GM21390 (cell line): ENCODE measurements around the gene RPE.

ENCODE experiments used
- ATAC-seq: cut with Tn5 transposase; IDR thresholded peaks from one replicate; pipeline ENCODE4 v1.9.1; 2021; ENCODE audit not compliant: unreplicated experiment

The RPE gene

GRCh38 chr2:210002158-210003157 lies at the start of gene RPE:
RPE (plus strand) TSS chr2:210002638; CDS start chr2:210002662, 24 bp downstream.
- peak; percentile 98 for ATAC-seq

DNA sequence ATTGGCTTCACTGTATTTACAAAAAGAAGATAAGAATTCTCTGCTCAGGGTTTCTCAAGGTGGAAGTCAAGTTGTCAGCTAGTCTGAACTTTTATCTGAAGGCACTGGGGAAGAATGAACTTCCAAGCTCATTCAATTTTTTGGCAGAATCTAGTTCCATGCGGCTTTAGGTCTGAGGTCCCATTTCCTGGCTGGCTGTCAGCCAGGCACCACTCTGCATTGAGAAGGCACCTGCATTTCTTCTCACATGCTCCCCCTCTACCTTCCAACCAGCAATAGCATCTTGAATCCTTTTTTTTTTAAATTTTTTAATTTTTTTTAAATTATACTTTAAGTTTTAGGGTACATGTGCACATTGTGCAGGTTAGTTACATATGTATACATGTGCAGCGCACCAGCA lies 46.2 kb upstream of the RPE start:
- ATAC-seq = no peak

- no peak for ATAC-seq
These were observed 44.4 kb upstream of the RPE start for GRCh38 chr2:209958016-209958415.

GRCh38 chr2:209960045-209960444 lies 42.4 kb upstream of the RPE start:
- no peak for ATAC-seq

GRCh38 chr2:209960676-209961630 lies 41.5 kb upstream of the RPE start:
- ATAC-seq = peak; percentile 86

GRCh38 chr2:209965723-209966122 lies 36.7 kb upstream of the RPE start:
- no peak for ATAC-seq

GRCh38 chr2:209969692-209970091 lies 32.7 kb upstream of the RPE start:
- no peak for ATAC-seq

DNA sequence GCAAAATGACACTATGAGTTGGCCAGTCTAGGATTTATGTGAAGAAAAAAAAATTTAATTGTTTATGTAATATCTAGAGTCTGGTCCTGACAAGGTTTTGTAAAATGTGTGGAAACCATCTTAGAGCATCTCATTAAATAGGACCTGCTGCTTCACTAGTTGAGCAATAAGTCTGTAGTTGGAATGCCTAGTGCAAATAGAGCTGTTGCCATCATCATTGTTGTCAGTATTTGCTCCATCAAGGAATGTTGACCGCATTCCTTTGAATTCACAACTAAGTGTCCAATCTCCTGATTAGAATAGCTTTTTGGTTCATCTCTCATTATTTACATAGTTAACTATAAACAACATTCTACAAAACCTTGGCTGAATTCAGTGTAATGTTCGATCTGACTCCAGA lies 32.2 kb upstream of the RPE start:
- no peak for ATAC-seq

GRCh38 chr2:209970711-209971110 lies 31.7 kb upstream of the RPE start:
- no peak for ATAC-seq

GRCh38 chr2:209973328-209973727 lies 29.1 kb upstream of the RPE start:
- no peak for ATAC-seq

GRCh38 chr2:209974576-209974975 lies 27.9 kb upstream of the RPE start:
- ATAC-seq = no peak

DNA sequence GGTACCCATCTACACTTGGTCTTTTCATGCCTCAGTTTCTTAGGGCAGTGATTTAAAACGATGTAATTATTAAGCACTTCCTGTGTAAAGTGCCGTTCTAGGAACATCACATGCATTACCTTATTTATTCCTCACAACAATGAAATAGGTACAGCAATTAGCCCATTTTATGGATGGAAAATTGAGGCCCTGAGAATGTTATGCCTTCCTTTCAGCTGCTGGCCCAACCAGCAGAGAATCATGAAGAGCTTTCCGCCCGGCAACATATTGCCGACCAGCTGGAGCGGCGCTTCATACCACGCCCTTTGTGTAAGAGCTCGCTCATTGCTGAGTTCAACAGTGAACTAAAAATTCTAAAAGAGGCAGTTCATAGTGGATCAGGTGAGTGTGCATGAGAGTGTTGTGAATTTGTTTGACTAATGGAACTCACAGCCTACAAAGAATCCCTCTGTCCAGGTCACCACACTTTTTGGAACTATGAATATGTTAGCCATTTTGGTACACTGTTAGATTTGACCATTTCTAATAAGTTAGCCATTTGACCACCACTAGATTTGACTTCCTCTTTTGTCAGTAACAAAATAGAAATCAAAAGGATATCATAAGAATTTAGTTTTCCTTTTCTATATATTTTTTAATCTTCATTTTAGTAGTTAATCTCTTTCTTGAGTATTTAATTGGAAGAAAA lies 25.6 kb upstream of the RPE start:
- peak; percentile 61 for ATAC-seq

DNA sequence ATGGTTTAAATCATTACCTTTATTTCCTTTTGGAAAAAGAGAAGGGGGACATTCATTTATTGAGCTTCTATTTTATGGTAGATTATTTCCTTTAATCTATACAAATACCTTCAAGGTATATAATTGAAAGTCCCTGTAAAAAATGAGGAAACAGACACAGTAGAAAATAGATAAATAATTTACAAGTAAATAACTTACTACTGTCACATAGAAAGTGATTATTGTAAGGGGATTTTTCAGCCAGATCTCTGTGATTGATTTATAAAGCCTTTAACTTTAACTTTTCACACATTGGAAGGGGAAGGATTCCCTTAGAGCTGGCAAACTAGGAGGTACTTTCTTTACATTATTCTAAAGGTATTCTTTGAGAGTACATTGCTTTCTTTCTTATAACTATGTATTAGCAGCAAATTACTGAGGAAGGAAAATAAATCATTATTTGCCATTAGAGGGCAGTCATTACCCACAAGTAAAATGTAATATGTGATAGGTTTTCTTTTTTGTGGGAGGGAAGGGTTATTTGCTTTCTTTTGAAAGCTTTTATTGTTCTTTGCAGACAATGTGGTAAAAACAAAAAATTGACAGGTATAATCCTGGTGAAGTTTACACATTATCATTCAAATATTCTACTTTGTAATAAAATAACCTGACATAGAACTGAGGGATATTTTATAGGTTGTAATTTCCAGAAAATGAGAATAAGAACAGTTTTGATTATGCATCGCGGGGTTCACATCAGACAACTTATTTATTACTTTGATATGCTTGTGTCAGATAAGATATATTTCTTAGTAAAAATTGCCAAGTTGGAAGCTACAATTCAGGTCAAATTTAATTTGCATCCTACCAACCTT lies 24.8 kb upstream of the RPE start:
- ATAC-seq = peak; percentile 61

- no peak for ATAC-seq
These were observed 18.1 kb upstream of the RPE start for GRCh38 chr2:209984291-209984690.

DNA sequence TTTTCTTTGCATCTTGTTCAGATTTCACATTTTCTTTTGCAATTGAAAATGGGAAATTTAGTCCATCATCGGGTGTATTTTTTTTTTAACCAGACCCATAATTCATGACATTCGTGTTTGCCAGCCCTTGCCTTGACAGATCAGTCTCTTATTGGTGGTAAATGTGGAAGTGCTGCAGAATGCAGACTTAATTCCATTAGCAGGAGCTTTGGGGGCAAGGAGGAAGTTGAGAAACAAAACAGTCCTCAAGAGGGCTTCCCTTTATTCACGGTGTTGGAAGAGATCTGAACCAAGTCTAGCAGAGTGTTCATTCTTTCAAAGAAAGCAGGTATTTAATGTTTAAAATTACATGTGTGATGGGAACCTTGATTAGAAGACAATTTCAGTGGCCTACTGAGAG lies 16.6 kb upstream of the RPE start:
- no peak for ATAC-seq

DNA sequence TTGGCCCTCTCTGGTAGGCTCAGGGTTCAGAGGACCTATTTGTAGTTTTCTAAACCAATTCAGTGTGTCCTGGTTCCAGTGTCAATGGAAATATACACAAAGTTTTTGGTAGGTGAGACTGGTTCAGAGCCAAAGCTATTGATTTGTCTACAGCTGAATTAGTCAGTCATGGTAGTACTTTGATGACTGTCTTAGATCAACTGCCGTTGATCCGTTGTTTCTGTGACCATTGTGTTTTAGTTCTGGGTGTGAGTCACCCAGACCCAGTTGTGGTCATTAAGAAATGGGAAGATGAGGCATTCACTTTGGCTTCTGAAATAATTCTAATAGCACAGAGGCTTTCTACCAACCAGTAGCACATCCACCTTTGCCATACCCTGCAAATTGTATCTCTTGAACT lies 16.0 kb upstream of the RPE start:
- ATAC-seq = no peak

DNA sequence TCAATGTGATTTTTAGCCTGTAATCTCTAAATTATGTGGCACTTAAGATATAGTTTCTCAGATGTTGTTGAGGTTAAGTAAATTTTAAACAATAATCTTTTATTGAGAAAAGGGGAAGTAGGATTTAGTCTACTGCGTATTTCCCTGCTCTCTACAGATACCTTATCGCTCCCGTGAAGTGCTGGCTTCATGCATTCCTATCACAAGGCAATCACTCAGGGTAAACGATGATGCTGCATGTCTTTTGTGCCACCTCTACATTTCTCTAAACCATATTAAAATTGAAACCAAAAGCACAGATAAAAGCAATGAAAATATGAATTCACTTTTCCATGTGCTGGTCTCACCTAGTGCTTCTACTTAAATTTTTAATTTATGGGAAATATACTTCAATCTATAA lies 14.4 kb upstream of the RPE start:
- no peak for ATAC-seq

GRCh38 chr2:209990838-209991237 lies 11.6 kb upstream of the RPE start:
- no peak for ATAC-seq

DNA sequence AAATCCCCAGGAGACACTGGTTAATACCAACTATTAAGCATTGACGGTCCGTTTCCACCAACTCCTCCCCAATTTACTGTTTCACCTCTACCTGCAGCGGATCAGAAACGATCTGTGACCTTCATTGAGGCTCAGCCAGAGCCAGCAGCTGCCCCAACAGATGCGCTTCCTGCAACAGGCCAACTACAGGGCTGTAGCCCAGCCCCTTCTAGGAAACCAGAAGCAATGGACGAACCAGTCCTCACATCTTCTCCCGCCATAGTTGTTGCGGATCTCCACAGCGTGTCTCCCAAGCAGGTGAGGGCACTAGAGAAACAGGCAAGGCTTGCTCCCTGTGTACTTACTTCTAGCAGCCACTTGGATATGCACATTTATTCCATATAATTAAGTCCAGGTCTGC lies 8.5 kb upstream of the RPE start:
- no peak for ATAC-seq

GRCh38 chr2:209998596-209998995 lies 3.8 kb upstream of the RPE start:
- ATAC-seq = no peak
